K562 (cell line): Measurements from ENCODE around the gene ZNF597. TPM values are rescaled to one million over a fixed set of nuclear protein-coding genes. Genes with fewer than 3 reads are reported as not detected.
A peak's percentile ranks its signal among the peaks of the same experiment; 100 is the strongest.

Experiments used
- ATAC-seq: fragments of 200-7000 bp; cut with Tn5 transposase; 3 replicates; pipeline ENCODE4 v1.9.1; 2020; ENCODE audit warnings: moderate library complexity
- BruUV-seq: library from RNA; stranded (reverse); fragments of 400-500 nt; replicated peaks from 2 replicates; lab custom pipeline; 2021; lab: Mats Ljungman, UMichigan
- CTCF ChIA-PET: fragments of 300-600 bp; formaldehyde crosslinking; extraction: SDS; loops from one replicate; lab custom pipeline; 2021; ENCODE audit warnings: low intra/inter-chr PET ratio; lab: Yijun Ruan, JAX
- POLR2A ChIA-PET: fragments of 300-600, 350-650 bp; sonication (Branson Sonifier 250); formaldehyde crosslinking; extraction: SDS; loops from one replicate; lab custom pipeline; 2021; ENCODE audit warnings: antibody characterized with exemption, inconsistent platforms; lab: Yijun Ruan, JAX
- DNase-seq, 4 experiments: peaks; one replicate each; pipeline versions ENCODE4 v3.0.0 to v3.0.0-alpha.2; 2011 to 2018; ENCODE audit warnings: low spot score in 3 of 4, mixed read lengths in 3 of 4; ENCODE audit errors: extremely low read depth in 1 of 4
- FAIRE-seq: peaks from 2 replicates; lab custom pipeline; 2011; peaks lifted over from hg19 to GRCh38; lab: Jason Lieb, UNC
- H2AFZ ChIP-seq: 2 replicates; pipeline ENCODE4 v1.6.0; 2011; ENCODE audit warnings: low read depth, low read length, control low read depth, inconsistent platforms
- H3K27ac ChIP-seq: fragments of 200-600 bp; 3 replicates; pipeline ENCODE4 v1.8.0; 2011; ENCODE audit warnings: low read depth, mild to moderate bottlenecking, control low read depth, inconsistent platforms, low read length, moderate library complexity, mixed read lengths; ENCODE audit errors: extremely low read depth
- H3K27me3 ChIP-seq, 2 experiments: fragments of 300-600 bp in 1 of 2; 2 replicates in 1 of 2; 3 replicates in 1 of 2; pipeline versions ENCODE4 v1.6.0 to v1.8.0; 2011; ENCODE audit warnings: inconsistent platforms in 2 of 2, low read length in 2 of 2, mild to moderate bottlenecking in 1 of 2, mixed read lengths in 1 of 2, moderate library complexity in 1 of 2; ENCODE audit not compliant: control insufficient read depth in 2 of 2, insufficient read depth in 2 of 2
- H3K36me3 ChIP-seq: fragments of 300-600 bp; 3 replicates; pipeline ENCODE4 v1.8.0; 2011; ENCODE audit warnings: mild to moderate bottlenecking, low read length, inconsistent platforms; ENCODE audit not compliant: control insufficient read depth, insufficient read depth
- H3K4me1 ChIP-seq, 2 experiments: fragments of 200-600 bp in 1 of 2; replicated peaks in 1 of 2; 2 replicates in 1 of 2; 3 replicates in 1 of 2; pipeline versions ENCODE4 v1.5.1 to v1.8.0; 2011; ENCODE audit warnings: inconsistent platforms in 2 of 2, low read length in 2 of 2, mild to moderate bottlenecking in 1 of 2, mixed read lengths in 1 of 2, moderate library complexity in 1 of 2; ENCODE audit not compliant: control insufficient read depth in 2 of 2, insufficient read depth in 2 of 2
- H3K4me2 ChIP-seq: 2 replicates; pipeline ENCODE4 v1.6.1; 2011; ENCODE audit warnings: low read length, control low read depth, inconsistent platforms, mixed read lengths; ENCODE audit not compliant: insufficient read depth
- H3K4me3 ChIP-seq: fragments of 200-600 bp; sonication (generic), shearing (Covaris generic); 2 replicates; pipeline ENCODE4 v1.5.1; 2016; ENCODE audit warnings: control low read depth, inconsistent platforms
- H3K79me2 ChIP-seq: fragments of 200-600 bp; 3 replicates; pipeline ENCODE4 v1.8.0; 2011; ENCODE audit warnings: low read length, inconsistent platforms; ENCODE audit not compliant: control insufficient read depth, insufficient read depth
- H3K9ac ChIP-seq, 2 experiments: 2 replicates each; pipeline versions ENCODE4 v1.6.0 to v1.6.1; 2011; ENCODE audit warnings: low read depth in 2 of 2, low read length in 2 of 2, control low read depth in 1 of 2, inconsistent platforms in 1 of 2, mild to moderate bottlenecking in 1 of 2, mixed read lengths in 1 of 2; ENCODE audit not compliant: insufficient read depth in 1 of 2
- H3K9me1 ChIP-seq: one replicate; pipeline ENCODE4 v1.6.0; 2011; ENCODE audit warnings: inconsistent platforms, mild to moderate bottlenecking, low read length, moderate library complexity; ENCODE audit not compliant: control insufficient read depth, insufficient read depth
- H3K9me3 ChIP-seq: replicated peaks from 2 replicates; pipeline ENCODE4 v1.5.1; 2011; ENCODE audit warnings: low read depth, low read length, inconsistent platforms; ENCODE audit not compliant: control insufficient read depth, insufficient read depth
- H4K20me1 ChIP-seq: replicated peaks from 2 replicates; pipeline ENCODE4 v1.6.1; 2011; ENCODE audit warnings: low read length, inconsistent platforms, mixed read lengths; ENCODE audit not compliant: control insufficient read depth, insufficient read depth
- CBFA2T3 ChIP-seq: fragments of 450-650 bp; IDR thresholded peaks from 2 replicates; pipeline ENCODE4 v1.6.1; 2017
- L3MBTL2 ChIP-seq: fragments of 450-650 bp; IDR thresholded peaks from 2 replicates; pipeline ENCODE4 v1.6.1; 2016; ENCODE audit warnings: mild to moderate bottlenecking, moderate library complexity
- NELFE ChIP-seq: IDR thresholded peaks from 2 replicates; pipeline ENCODE4 v1.6.1; 2011; ENCODE audit warnings: mild to moderate bottlenecking; ENCODE audit not compliant: insufficient read depth, insufficient read length
- ZNF512 ChIP-seq: IDR thresholded peaks from 2 replicates; pipeline ENCODE4 v1.6.1; 2016; ENCODE audit warnings: missing genetic modification characterization, missing compliant biosample characterization
- ZNF79 ChIP-seq: fragments of 250-450 bp; sonication (Bioruptor Pico); IDR thresholded peaks from 2 replicates; pipeline ENCODE4 v1.4.0; 2020; ENCODE audit warnings: low read depth, mild to moderate bottlenecking, moderate library complexity
- whole genome bisulfite sequencing: fragments of 100-300 bp; shearing (Covaris generic); methylation state at CpG from one replicate; pipeline ENCODE4 v1.1.6; 2016; ENCODE audit warnings: low coverage, mixed read lengths; ENCODE audit not compliant: insufficient coverage; ENCODE audit errors: missing lambda C conversion rate; 5-methylcytosine and 5-hydroxymethylcytosine counted together
- in situ Hi-C: fragments of 300-500 bp; cut with MboI; formaldehyde crosslinking; loops from 4 replicates; pipeline ENCODE4 v1.15.0; 2018; ENCODE audit warnings: inconsistent platforms, mixed read lengths
- intact Hi-C: fragments of 100-400 bp; cut with micrococcal nuclease; formaldehyde crosslinking; loops from 2 replicates; pipeline ENCODE4 v1.14.2; 2022
- polyA plus RNA-seq, 8 experiments: library from polyadenylated mRNA; depleted of rRNA in 4 of 8; stranded (reverse) in 5 of 8; unstranded in 3 of 8; fragments of >200 nt; fragmentation: Nextera tagmentation in 2 of 8; fragmentation: Illumina TruSeq in 1 of 8; extraction: Ambion mirVana in 2 of 8; extraction: Trizol in 1 of 8; gene quantifications; 2 replicates each; pipeline versions ENCODE4 v1.2.1 to v1.2.3, GENCODE V29; 2011 to 2014; ENCODE audit warnings: inconsistent platforms in 1 of 8, missing spikeins in 1 of 8
- total RNA-seq, 7 experiments: library from RNA; depleted of rRNA in 6 of 7; stranded (reverse); fragments of >200 nt in 6 of 7; fragmentation: Illumina TruSeq in 2 of 7; extraction: Trizol in 2 of 7; gene quantifications; 2 replicates each; pipeline versions ENCODE4 v1.2.1 to v1.2.3, GENCODE V29; 2011 to 2021; ENCODE audit warnings: low replicate concordance in 1 of 7

Gene ZNF597
- total and polyA plus RNA-seq, 9 of the 15 experiments (the other 6 are each of a cell fraction or from before 2014, with no cell fraction given), result 0.14 to 0.68 (median 0.42) TPM

- no TSS peak for BruUV-seq
- H3K36me3 ChIP-seq, result peaks cover 65% of the 10 kb centered on the region
- ChIA-PET POLR2A (interaction anchor here (0.6 kb wide), 1 partner anchor 327 kb away, joined by 3 read pairs; no protein-coding TSS in a partner anchor), CTCF (no interaction called here)
- H3K4me2 ChIP-seq, result no peak overlapping the region; the same call in 1 of the 2 replicates
- H3K27me3 ChIP-seq, result no peaks in the 10 kb centered on the region
- H2AFZ ChIP-seq, result no peak overlapping the region
- H3K4me3 ChIP-seq, result no peak overlapping the region
- H3K27ac ChIP-seq, result peak overlapping the region; percentile 53; the same call in 2 of the 3 replicates
- DNase-seq (peak in 2 of 4 experiments; percentile 42), ATAC-seq (no peak; the same call in 1 of the 3 replicates), FAIRE-seq (no peak)
- TF ChIP-seq L3MBTL2 (no peak), CBFA2T3 (peak; percentile 15; the same call in 1 of the 2 replicates), NELFE (no peak), ZNF512 (tag) (no peak), ZNF79 (CRISPR knock-in tag) (no peak)
- H3K4me1 ChIP-seq, result peaks cover 7 to 38% of the 10 kb centered on the region in 2 experiments; a peak in 4 of 5 replicates
- intact Hi-C loops (no loop called here), in situ Hi-C loops (no loop called here)
- no peaks in the 10 kb centered on the region for H3K79me2 ChIP-seq
- H3K9me3 ChIP-seq, result no peaks in the 10 kb centered on the region
- WGBS, result 81% methylated on average over 21 of the region's 32 CpGs
- H3K9me1 ChIP-seq, result peaks cover 7% of the 10 kb centered on the region
- H4K20me1 ChIP-seq, result no peaks in the 10 kb centered on the region
- H3K9ac ChIP-seq, result peak overlapping the region in 1 of 2 experiments; percentile 47; a peak in 1 of 4 replicates
Observed at GRCh38 chr16:3481696-3482658, 38.7 kb upstream of the ZNF597 start.
